AG04449 (cell line): ENCODE data around the gene TRIM25.

Experiments used
- CTCF ChIA-PET: fragments of 350-600 bp; formaldehyde crosslinking; extraction: SDS; loops from one replicate; lab custom pipeline; 2021; ENCODE audit warnings: antibody characterized with exemption; lab: Yijun Ruan, JAX
- POLR2A ChIA-PET: fragments of 400-600, 350-600 bp; formaldehyde crosslinking; extraction: SDS; loops from one replicate; lab custom pipeline; 2020; ENCODE audit warnings: antibody characterized with exemption, inconsistent platforms; lab: Yijun Ruan, JAX
- DNase-seq: peaks from one replicate; pipeline ENCODE4 v3.0.0-alpha.2; 2010; ENCODE audit warnings: low read depth, low spot score
- H3K4me3 ChIP-seq: 2 replicates; pipeline ENCODE4 v1.5.1; 2011; ENCODE audit warnings: low read depth, mild to moderate bottlenecking, control low read depth, low read length
- CTCF ChIP-seq: IDR thresholded peaks from one replicate; pipeline ENCODE4 v1.5.1; 2011; ENCODE audit warnings: mild to moderate bottlenecking, moderate library complexity, low read length, control low read depth, inconsistent platforms; ENCODE audit not compliant: insufficient read depth; ENCODE audit errors: missing control alignments

TRIM25 gene

GRCh38 chr17:56913867-56914580 is at the start of gene TRIM25:
Gene TRIM25, minus strand, starts transcription at chr17:56914049. Its CDS starts 61 bp downstream, at chr17:56913988.
- DNase-seq, result no peak
- TF ChIP-seq CTCF, result no peak
- ChIA-PET CTCF (interaction anchor here (0.6 to 2.0 kb wide), 3 partner anchors 24 to 94 kb away, joined by 3 to 6 read pairs (median 4); no protein-coding TSS in a partner anchor), POLR2A (interaction anchor here (0.6 to 1.6 kb wide), 15 partner anchors 9 to 96 kb away, joined by 3 to 9 read pairs (median 4); partner anchors contain the start of genes C17orf67, COIL and DGKE)
- H3K4me3 ChIP-seq, result peak within 1 kb of the TSS; percentile 98

GRCh38 chr17:56960596-56961538 is 47.0 kb upstream of the TRIM25 start, which contains the start of gene COIL:
Gene COIL, minus strand, starts transcription at chr17:56961050. Its CDS starts 31 bp downstream, at chr17:56961019.
- peak; percentile 98 for TF ChIP-seq CTCF
- ChIA-PET POLR2A (interaction anchor here (1.1 to 1.2 kb wide), 2 partner anchors 47 to 141 kb away, joined by 3 to 8 read pairs; partner anchors contain the start of gene TRIM25), CTCF (interaction anchor here (1.0 to 3.7 kb wide), 9 partner anchors 10 to 223 kb away, joined by 3 to 27 read pairs (median 4); partner anchors contain the start of gene SCPEP1)
- peak within 1 kb of the TSS; percentile 84 for H3K4me3 ChIP-seq
- DNase-seq, result peak; percentile 49

- ChIA-PET CTCF (interaction anchor here (1.0 kb wide), 1 partner anchor 12 kb away, joined by 3 read pairs; no protein-coding TSS in a partner anchor), POLR2A (no interaction called here)
- no peak for DNase-seq
- no peak overlapping the region for H3K4me3 ChIP-seq
- no peak for TF ChIP-seq CTCF
Observed at GRCh38 chr17:56956992-56957391, 43.1 kb upstream of the TRIM25 start.

GRCh38 chr17:56949595-56949994 is 35.7 kb upstream of the TRIM25 start:
- CTCF ChIA-PET, result interaction anchor here (0.9 to 1.6 kb wide), 3 partner anchors 9 to 130 kb away, joined by 3 to 9 read pairs (median 4); partner anchors contain the start of gene COIL
- H3K4me3 ChIP-seq, result no peak overlapping the region
- no peak for TF ChIP-seq CTCF
- no peak for DNase-seq
- POLR2A ChIA-PET, result no interaction called here

- TF ChIP-seq CTCF, result no peak
- no peak for DNase-seq
- no peak overlapping the region for H3K4me3 ChIP-seq
- ChIA-PET POLR2A (no interaction called here), CTCF (interaction anchor here (1.2 to 1.6 kb wide), 2 partner anchors 12 to 129 kb away, joined by 4 to 9 read pairs; partner anchors contain the start of gene COIL)
Observed at GRCh38 chr17:56948491-56948890, 34.6 kb upstream of the TRIM25 start.
